ENCODE measurements around the gene FDX1.
"Not testable (repeated sequence)": the region's sequence is repeated elsewhere in the genome, so short reads cannot be mapped to it uniquely, and the experiment has no call there.

Gene FDX1, protein sequence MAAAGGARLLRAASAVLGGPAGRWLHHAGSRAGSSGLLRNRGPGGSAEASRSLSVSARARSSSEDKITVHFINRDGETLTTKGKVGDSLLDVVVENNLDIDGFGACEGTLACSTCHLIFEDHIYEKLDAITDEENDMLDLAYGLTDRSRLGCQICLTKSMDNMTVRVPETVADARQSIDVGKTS

DNA sequence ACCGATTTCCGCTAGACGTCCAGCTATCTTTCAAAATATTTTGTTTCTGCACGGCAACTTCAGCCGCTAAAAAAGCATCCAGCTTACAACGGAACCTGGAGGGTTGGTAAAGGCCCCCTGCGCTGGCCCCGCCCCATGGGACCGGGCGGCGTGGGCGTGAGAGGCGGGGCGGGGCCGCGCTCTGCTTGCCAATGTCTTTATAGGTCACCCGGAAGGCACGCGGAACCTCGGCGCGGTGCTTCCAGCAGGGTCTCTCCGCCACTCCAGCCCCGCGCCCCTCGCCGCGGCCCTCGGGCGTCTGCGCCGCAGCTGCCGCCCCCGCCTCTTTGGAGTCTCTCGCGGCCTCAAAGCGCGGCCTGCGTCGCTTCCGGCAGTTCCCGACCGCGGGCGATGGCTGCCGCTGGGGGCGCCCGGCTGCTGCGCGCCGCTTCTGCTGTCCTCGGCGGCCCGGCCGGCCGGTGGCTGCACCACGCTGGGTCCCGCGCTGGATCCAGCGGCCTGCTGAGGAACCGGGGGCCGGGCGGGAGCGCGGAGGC, at the start of gene FDX1:
Gene FDX1 (plus strand): TSS at position 218 of the 536 bp plus-strand sequence. CDS start 173 bp downstream, at position 391.
- DNase-seq, result no peak

DNA sequence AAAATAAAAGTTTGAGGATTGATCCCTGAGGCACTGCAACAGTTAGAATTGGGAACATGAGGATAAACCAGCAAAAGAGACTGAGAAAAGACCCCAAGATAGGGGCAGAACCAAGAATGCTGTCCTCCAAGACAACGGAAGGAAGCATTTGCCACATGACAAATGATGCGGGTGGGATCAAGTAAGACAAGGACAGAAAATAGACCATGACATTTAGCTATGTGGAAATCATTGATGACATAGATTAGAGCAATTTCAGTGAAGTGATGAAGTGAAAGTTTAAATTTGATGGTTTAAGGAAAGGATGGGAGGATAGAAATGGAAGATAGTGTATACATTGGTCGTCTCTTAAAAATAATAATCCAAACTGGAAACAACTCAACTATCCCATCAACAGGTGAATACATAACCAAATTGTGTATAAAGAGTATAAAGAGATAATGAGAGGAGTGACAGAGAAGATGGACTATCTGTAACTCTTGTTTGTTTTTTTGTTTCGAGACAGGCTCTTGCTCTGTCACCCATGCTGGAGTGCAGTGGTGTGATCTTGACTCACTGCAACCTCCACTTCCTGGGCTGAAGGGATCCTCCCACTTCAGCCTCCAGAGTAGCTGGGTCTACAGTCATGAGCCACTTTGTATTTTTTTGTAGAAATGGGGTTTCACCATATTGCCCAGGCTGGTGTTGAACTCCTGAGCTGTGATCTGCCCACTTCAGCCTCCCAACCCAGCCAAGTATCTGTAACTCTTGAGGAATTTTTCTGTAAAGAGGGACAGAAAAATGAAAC, 48.7 kb upstream of the FDX1 start:
- no peak for DNase-seq

DNA sequence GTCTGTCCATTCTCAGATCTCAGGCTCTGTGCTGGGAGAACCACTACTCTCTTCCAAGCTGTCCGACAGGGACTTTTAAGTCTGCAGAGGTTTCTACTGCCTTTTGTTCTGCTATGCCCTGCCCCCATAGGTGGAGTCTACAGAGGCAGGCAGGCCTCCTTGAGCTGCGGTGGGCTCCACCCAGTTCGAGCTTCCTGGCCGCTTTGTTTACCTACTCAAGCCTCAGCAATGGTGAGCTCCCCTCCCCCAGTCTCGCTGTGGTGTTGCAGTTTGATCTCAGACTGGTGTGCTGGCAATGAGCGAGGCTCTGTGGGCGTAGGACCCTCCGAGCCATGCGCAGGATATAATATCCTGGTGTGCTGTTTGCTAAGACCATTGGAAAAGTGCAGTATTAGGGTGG, 41.5 kb upstream of the FDX1 start:
- DNase-seq, result not testable (repeated sequence)

DNA sequence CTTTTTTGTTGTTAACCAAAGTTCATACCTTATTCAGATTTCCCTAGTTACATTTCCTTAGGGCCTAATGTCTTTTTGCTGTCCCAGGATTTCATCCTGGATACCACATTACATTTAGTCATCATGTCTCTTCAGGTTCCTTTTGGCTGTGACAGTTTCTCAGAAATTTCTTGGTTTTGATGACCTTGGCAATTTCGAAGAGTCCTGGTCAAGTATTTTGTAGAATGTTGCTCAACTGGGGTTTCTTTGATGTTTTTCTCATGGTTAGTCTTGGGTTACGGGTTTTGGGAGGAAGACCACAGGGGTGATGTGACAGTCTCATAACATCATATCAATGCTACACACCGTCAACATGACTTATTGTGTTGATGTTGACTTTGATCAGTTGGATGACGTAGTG, 39.8 kb upstream of the FDX1 start:
- no peak for DNase-seq

DNA sequence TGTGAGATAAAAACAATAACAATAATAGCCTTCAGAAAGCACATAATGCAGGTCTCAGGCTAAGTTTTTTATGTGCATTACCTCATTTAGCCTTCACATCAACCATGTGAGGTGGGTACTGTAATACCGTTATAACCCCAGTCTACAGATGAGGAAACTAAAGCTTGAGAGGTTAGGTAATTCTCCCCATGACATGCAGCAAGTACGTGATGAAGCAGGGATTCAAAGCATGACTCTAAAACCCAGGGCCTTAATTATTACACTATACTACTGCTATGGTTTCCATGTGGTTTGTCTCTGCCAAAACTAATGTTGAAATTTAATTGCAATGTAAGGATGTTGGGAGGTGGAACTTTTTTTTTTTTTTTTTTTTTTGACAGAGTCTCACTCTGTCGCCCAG, 37.7 kb upstream of the FDX1 start:
- no peak for DNase-seq

DNA sequence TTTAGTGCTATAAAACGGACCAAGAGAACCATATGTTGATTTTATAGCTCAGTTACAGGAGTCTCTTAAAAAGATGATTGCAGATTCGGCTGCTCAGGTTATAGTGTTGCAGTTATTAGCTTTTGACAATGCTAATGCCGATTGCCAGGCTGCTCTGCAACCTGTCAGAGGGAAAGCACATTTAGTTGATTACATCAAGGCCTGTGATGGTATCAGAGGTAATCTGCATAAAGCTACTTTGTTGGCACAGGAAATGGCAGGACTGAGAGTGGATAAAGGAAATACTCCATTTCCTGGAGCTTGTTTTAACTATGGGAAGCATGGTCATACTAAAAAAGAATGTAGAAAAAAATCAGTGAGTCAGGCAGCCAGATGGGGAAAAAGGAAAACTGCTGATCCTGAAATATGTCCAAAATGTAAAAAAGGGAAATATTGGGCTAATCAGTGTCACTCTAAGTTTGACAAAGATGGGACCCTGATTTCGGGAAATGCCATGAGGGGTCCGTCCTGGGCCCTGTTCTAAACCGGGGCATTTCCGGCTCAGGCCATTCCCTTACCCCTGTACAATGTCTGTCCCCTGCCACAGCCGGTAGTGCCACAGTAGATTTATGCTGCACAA, 32.0 kb upstream of the FDX1 start:
- DNase-seq, result not testable (repeated sequence)

DNA sequence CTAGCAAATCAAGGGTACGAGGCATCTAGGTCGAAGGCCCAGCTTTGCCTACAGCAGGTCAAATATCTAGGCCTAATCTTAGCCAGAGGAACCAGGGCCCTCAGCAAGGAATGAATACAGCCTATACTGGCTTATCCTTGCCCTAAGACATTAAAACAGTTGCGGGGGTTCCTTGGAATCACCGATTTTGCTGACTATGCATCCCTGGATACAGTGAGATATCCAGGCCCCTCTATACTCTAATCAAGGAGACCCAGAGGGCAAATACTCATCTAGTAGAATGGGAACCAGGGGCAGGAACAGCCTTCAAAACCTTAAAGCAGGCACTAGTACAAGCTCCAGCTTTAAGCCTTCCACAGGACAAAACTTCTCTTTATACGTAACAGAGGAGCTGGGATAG, 26.2 kb upstream of the FDX1 start:
- not testable (repeated sequence) for DNase-seq

DNA sequence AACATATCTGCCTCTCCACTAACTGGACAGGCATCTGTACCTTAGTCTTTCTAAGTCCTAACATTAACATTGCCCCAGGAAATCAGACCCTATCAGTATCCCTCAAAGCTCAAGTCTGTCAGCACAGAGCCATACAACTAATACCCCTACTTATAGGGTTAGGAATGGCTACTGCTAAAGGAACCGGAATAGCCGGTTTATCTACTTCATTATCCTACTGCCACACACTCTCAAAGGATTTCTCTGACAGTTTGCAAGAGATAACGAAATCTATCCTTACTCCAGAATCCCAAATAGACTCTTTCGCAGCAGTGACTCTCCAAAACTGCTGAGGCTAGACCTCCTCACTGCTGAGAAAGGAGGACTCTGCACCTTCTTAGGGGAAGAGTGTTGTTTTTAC, 24.1 kb upstream of the FDX1 start:
- DNase-seq, result not testable (repeated sequence)

DNA sequence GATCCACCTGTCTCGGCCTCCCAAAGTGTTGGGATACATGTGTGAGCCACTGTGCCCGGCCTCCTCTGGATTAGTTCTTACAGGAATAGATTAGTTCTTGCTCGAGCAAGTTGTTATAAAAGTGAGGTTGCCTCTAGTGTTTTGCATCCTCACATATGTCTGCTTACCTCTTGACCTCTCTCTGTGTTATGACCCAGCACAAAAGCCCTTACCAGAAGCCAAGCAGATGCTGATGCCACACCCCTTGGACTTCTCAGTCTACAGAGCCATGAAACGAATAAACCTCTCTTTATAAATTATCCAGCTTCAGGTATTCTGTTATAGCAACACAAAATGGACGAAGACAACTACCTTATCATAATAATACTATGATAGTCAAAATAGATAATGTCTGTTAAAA, 22.4 kb upstream of the FDX1 start:
- no peak for DNase-seq

DNA sequence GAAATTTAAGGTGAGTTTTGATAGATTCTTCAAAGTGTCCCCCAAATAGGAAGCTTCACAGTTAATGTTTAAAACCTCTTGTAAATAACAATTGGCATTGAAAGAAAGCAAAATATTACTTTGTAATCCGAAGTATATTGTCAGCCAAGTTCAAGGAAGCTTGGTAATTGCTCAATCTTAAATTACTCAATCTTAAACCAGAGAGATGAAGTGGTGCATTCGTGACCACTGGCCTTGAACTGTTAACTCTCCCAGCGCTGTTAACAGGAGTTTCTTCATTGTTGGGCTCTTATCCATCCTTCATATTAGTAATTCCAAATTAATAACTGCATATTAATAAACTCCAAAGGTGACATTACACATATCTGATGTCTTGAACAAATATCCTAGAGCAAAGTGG, 20.6 kb upstream of the FDX1 start:
- no peak for DNase-seq

DNA sequence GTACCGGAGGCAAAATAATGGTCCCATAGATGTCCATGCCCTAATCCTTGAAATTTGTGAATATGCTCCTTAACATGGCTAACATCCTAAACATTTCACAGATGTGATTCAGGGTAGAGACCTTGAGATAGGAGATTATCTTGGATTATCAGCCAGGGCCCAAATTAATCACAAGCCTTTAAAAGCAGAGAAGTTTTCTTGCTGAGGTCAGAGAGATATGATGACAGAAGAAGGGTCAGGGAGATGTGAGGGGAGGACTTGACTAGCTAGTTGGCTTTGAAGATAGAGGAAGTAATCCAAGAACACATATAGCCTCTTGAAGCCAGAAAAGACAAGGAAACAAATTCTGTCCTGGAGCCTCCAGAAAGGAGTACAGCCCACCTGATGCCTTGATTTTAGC, 19.1 kb upstream of the FDX1 start:
- no peak for DNase-seq

DNA sequence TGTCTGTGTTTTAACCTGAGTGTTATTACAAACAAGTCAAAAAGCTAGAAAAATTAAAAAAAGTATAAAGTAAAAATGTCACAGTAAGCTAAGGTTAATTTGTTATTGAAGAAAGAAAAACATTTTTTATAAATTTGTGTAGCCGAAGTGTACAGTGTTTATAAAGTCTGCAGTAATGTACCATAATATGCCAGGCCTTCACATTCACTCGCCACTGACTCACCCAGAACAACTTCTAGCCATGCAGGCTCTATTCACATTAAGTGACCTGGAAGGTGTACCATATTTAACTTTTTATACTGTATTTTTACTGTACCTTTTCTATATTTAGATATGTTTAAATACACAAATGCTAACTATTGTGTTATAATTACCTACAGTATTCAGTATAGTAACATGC, 14.7 kb upstream of the FDX1 start:
- DNase-seq, result no peak

DNA sequence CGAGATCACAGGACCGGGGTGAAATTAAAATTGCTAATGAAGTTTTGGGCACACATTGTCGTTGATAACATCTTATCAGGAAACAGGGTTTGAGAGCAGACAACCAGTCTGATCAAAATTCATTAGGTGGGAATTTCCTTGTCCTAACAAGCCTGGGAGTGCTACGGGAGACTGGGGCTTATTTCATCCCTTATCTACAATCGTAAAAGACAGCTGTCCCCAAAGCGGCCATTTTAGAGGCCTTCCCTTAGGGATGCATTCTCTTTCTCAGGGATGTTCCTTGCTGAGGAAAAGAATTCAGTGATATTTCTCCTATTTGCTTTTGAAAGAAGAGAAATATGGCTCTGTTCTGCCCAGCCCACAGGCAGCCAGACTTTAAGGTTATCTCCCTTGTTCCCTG, 8.1 kb upstream of the FDX1 start:
- not testable (repeated sequence) for DNase-seq

DNA sequence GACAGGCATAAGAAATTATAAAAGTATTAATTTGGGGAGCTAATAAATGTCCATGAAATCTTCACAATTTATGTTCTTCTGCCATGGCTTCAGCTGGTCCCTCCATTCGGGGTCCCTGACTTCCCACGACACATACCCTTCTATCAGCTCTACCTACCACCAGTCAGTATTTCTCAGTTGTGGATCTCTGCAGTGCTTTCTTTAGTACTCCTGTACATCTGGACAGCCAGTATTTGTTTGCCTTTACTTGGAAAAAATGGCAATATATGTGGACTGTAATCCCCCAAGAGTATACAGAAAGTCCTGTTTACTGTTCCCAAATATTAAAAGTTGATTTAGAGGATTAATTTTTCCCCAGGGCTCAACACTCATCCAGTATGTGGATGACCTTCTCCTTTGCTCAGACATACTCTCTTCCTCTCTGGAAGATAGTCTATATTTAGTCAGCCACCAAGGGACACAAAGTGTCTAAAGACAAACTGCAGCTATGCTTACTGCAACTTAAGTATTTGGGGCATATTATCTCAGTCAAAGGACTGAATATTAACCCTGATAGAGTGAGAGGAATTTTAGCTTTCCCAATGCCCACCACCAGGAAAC, 7.3 kb upstream of the FDX1 start:
- no peak for DNase-seq

DNA sequence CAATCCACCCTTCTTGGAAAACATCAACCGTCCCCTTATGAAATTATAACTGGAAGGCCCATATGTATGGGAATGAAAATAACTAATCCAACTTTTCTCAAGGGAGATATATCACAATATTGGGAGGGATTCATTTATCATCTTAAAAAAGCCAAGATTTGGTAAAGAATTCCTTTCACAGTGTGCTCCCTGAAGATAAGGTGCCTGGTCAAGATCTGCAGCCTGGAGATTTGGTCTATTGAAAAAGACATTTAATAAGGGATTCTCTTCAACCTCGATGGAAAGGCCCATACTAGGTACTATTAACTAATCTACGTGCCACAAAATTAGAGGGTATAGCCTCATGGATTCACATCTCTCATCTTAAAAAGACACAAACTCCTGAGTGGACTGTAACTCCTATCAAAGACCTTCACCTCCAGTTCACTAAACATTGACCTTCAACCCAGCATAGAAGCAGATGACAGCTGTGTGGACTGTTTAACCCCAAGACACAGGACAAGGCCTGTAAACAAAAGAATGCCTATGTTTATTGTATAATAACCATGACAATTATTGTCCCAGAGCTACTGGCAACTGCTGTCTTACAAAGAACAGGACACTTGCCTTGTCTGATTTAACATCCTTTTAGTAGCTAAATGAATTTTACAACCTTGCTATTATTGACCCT, 4.8 kb upstream of the FDX1 start:
- no peak for DNase-seq

DNA sequence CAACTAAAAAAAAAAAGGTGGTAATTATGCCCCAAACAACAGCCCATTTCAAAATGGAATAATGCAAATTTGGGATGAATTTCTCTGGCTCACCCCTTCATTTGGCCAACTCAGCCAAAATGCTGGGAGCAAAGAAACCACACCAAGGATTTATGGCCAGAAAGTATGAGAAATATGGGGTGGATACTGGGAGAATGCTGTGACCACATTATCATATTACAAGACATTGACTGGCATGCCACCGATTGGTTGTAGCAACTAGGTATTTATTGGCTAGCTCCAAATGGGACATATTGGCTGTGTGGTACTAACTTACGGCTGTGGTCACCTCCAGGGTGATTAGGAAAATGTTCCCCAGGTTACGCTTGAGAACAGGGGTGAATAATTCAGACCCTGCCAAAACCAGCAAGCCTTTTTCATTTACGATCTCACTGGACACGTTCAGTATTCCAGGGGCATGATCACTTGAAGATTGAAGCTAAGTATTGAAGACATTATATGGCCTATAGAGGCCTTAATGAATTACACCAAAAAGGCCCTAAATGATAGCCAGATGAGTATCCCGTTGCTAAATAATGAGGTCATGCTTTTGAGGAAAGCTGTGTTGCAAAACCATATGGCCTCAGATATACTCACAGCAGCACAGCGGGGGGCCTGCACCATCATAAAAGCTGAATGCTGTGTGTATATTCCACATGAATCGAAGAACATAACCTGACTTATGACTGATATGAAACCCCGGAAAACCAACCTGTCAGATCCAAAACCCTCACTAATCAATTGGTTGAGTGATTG, 3.8 kb upstream of the FDX1 start:
- DNase-seq, result no peak

DNA sequence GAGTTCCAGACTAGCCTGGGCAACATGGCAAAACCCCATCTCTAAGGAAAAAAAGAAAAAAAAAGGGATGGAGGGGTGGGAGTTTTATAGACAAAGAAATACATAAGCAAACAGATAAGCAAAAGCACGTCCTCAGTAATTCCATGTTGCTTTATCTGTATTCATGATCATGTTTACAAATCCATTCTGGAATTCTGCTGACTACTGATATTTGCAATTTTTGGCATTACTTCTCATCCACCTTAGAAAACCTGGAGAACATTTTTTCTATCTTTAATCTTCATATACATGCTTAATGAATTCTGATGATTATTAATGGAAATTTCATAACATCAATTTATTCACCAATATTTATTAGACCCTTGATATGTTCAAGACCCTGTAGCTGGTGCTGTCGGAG, 1.7 kb upstream of the FDX1 start:
- no peak for DNase-seq

DNA sequence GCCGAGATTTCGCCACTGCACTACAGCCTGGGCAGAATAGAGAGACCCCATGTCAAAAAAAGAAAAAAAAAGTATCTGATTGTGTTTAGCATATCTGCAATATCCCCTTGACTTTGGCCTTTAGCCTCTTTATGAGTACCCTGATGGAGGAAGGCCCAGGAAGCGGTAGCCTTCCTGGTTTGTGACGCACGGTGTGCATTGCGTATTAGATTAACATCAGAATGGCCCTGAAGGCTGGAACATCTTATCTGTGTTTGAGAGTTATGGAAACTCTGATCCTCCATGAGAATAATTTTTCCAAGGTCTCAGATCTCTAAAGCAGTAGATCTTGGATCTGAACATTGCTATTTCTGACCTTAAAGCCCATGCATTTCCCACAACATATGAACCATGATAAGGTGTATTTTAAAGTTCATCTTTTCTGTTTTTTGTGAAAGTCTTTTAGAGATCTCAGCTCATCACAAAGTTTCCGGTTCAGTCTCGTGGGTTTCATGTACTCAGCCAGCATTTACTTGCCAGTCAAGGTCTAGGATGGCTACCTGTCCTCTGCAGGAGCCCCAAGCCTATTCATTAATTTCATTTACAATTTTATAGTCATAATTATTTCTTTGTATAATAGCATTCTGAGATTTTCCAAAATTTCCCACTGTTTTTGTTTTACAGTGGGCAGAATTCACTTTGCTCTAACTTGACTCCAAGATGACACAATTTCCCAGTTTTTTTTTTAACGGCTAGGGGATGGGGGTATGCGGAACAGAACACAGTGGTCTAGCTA, 605 bp upstream of the FDX1 start:
- DNase-seq, result no peak

DNA sequence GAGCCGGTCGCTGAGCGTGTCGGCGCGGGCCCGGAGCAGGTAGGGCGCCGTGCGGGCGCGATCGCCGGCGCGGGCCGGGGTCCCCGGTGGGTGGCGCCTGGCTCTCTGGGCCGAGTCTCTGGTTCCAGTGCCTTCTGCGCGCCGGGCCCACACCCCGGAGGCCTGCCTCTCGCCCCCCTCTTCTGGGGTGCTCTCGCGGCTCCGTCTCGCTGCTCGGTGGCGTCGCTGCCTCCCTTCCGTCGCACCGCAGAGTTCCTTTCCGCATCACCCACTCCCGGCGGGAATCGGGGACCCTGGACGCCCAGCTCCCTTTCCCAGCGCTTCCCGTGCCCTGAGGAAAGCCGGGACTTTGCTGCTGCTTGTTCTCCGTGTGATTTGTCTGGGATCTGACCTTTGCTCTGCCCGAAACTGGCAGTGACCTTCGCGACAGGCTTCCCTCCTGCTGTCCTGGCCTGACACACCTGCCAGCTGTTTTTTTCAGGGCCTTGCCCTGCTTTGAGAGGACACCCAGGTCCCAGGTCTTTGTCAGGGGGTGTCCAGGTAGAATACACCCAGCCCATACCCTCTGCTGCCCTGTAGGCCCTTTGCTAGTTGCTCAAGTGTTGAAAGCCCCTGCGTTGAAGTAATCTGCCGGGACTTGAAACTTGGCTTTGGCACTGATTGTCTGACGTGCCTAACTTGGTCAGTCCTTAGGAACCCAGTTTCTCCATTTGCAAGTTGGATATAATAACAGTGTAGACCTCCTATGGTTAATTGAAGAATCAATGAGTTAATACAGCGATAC, 711 bp downstream of the FDX1 start:
- no peak for DNase-seq

DNA sequence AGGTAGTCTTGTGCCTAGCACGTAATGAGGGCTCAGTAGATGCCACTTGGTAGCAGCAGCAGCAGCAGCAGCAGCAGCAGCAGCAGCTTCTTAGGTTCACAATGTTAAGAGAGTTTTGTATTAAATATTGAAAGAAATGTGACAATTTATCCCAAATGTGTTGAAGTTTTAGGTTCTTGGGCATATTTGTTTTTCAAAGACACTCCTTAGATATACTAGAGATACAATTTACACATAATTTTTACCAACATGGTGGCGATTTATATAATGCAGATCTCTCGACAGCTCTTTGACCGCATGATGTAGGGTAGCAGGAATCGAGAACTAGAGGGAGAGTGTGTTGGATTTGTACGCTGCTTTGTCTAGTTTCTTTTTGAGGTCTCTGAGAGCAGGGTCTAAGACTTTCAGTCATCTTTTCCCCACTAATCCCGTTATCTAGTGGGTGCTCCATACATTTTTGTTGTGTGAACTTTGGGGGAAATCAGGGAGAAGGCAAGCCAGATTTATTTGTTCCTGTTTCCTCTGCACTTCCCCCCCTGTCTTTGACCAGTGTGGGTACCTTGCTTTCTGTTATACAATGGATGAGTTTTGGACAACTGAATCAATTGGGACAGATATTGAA, 1.4 kb downstream of the FDX1 start:
- DNase-seq, result no peak
